Measurements from ENCODE around the gene NCL.
A peak's percentile ranks its signal among the peaks of the same experiment; 100 is the strongest.

NCL gene

GRCh38 chr2:231475965-231476364 is 11.7 kb upstream of the NCL start:
- Histone ChIP-seq H3K4me3 (no peak overlapping the region), H3K36me3 (ENCODE audit: insufficient read depth, low read length) (no peaks in the 10 kb centered on the region), H3K9me3 (ENCODE audit: low read depth, low read length) (no peaks in the 10 kb centered on the region), H3K9ac (ENCODE audit: insufficient read length) (no peak overlapping the region), H3K27ac (no peak overlapping the region)
- DNase-seq (ENCODE audit: low read depth, low spot score) = no peak
- TF ChIP-seq FOXP2 (optimal IDR thresholded peaks at IDR 0.05; ENCODE audit: control extremely low read depth, extremely low read length, insufficient read depth) (no peak), EZH2 (IDR thresholded peaks at IDR 0.05) (no peak), POLR2AphosphoS5 (IDR thresholded peaks at IDR 0.05; ENCODE audit: borderline replicate concordance, low read depth, low read length) (no peak)

GRCh38 chr2:231472816-231473215 is 8.5 kb upstream of the NCL start:
- no peak overlapping the region for H3K4me3 ChIP-seq
- H3K9ac ChIP-seq (ENCODE audit: insufficient read length) = no peak overlapping the region
- DNase-seq (ENCODE audit: low read depth, low spot score) = no peak
- H3K36me3 ChIP-seq (ENCODE audit: insufficient read depth, low read length) = no peaks in the 10 kb centered on the region
- H3K9me3 ChIP-seq (ENCODE audit: low read depth, low read length) = no peaks in the 10 kb centered on the region
- no peak overlapping the region for H3K27ac ChIP-seq
- TF ChIP-seq POLR2AphosphoS5 (IDR thresholded peaks at IDR 0.05; ENCODE audit: borderline replicate concordance, low read depth, low read length) = no peak
- no peak for TF ChIP-seq EZH2 (IDR thresholded peaks at IDR 0.05)

GRCh38 chr2:231470246-231470900 is 6.1 kb upstream of the NCL start:
- H3K4me3 ChIP-seq = no peak overlapping the region
- H3K27ac ChIP-seq = no peak overlapping the region
- H3K36me3 ChIP-seq (ENCODE audit: insufficient read depth, low read length) = no peaks in the 10 kb centered on the region
- no peak overlapping the region for H3K9ac ChIP-seq (ENCODE audit: insufficient read length)
- no peak for DNase-seq (ENCODE audit: low read depth, low spot score)
- TF ChIP-seq EZH2 (IDR thresholded peaks at IDR 0.05) (no peak), POLR2AphosphoS5 (IDR thresholded peaks at IDR 0.05; ENCODE audit: borderline replicate concordance, low read depth, low read length) (no peak), FOXP2 (optimal IDR thresholded peaks at IDR 0.05; ENCODE audit: control extremely low read depth, extremely low read length, insufficient read depth) (no peak)
- no peaks in the 10 kb centered on the region for H3K9me3 ChIP-seq (ENCODE audit: low read depth, low read length)

DNA sequence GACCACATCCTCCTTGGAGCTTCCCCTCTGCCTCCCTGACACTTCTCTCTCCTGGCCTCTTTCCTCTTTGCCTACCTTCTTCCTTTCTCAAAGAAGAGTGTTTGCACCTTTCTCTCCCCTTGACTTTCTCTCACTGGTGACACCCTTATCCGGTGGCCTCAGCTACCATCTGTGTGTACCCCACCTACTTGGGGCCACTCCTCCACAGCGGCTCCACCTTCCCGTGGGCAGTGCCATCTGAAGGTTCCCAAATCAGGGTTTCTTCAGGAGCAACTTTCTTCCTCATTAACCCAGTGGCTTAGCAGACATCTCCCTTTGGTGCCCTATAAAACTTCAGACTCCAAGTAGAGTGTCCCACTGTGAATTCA is 5.3 kb upstream of the NCL start:
- Histone ChIP-seq H3K4me3 (no peak overlapping the region), H3K36me3 (ENCODE audit: insufficient read depth, low read length) (no peaks in the 10 kb centered on the region), H3K9ac (ENCODE audit: insufficient read length) (no peak overlapping the region), H3K27ac (no peak overlapping the region), H3K9me3 (ENCODE audit: low read depth, low read length) (no peaks in the 10 kb centered on the region)
- TF ChIP-seq EZH2 (IDR thresholded peaks at IDR 0.05) = no peak
- no peak for TF ChIP-seq POLR2AphosphoS5 (IDR thresholded peaks at IDR 0.05; ENCODE audit: borderline replicate concordance, low read depth, low read length)
- TF ChIP-seq FOXP2 (optimal IDR thresholded peaks at IDR 0.05; ENCODE audit: control extremely low read depth, extremely low read length, insufficient read depth) = no peak
- no peak for DNase-seq (ENCODE audit: low read depth, low spot score)

DNA sequence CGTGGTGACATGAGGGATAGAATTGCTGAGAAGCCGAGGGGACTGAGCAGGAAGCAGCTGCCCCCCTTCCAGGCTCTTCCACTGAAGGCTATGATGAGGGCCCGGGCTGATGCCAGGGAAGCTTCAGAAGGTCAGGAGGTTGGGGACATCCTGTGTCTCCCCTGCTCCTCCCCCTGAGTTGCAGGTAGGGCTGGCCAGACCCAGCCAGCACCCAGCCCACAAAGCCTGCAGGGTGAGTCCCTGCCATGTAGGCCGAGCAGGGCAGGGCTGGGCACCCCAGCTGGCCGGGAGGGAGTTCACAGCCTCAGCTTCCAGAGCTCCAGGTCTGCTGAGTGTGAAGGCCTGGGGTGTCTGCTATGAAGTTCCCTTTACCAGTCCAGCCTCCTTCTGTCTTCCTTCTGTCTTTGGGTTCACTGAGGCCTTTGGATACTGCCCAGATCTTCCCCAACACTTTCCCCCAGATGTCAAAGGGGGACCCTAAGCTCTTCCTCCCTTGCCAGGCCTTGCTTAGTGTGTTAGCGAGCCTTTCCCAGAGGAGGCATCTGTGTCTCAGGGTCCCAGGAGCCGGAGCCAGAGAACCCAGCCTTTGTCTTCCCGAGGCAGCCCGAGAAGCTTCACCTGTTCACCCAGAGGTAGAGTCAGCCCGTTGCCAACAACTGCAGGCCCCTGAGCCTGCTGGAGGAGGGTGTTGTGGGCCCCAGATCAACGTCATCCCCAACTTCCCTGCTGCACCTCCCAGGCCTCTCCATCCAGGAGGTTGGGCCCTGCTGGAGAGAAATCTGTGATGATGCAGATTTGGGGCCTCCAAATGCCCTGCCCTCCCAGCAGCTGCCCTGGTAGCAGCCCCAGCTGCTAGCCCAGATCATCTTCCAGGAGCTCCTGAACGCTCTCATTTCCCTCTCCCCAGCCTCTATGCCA is 3.6 kb upstream of the NCL start:
- Histone ChIP-seq H3K27ac (no peak overlapping the region), H3K4me3 (no peak overlapping the region), H3K36me3 (ENCODE audit: insufficient read depth, low read length) (peaks cover 10% of the 10 kb centered on the region), H3K9me3 (ENCODE audit: low read depth, low read length) (no peaks in the 10 kb centered on the region), H3K9ac (ENCODE audit: insufficient read length) (no peak overlapping the region)
- no peak for DNase-seq (ENCODE audit: low read depth, low spot score)
- no peak for TF ChIP-seq FOXP2 (optimal IDR thresholded peaks at IDR 0.05; ENCODE audit: control extremely low read depth, extremely low read length, insufficient read depth)
- TF ChIP-seq POLR2AphosphoS5 (IDR thresholded peaks at IDR 0.05; ENCODE audit: borderline replicate concordance, low read depth, low read length) = no peak
- no peak for TF ChIP-seq EZH2 (IDR thresholded peaks at IDR 0.05)

GRCh38 chr2:231467016-231467545 is 2.8 kb upstream of the NCL start:
- H3K27ac ChIP-seq = peak overlapping the region; percentile 6; the same call in 1 of the 2 replicates
- peaks cover 18% of the 10 kb centered on the region for H3K36me3 ChIP-seq (ENCODE audit: insufficient read depth, low read length)
- TF ChIP-seq FOXP2 (optimal IDR thresholded peaks at IDR 0.05; ENCODE audit: control extremely low read depth, extremely low read length, insufficient read depth) (no peak), POLR2AphosphoS5 (IDR thresholded peaks at IDR 0.05; ENCODE audit: borderline replicate concordance, low read depth, low read length) (no peak), EZH2 (IDR thresholded peaks at IDR 0.05) (no peak)
- DNase-seq (ENCODE audit: low read depth, low spot score) = no peak
- no peak overlapping the region for H3K9ac ChIP-seq (ENCODE audit: insufficient read length)
- H3K4me3 ChIP-seq = no peak overlapping the region
- H3K9me3 ChIP-seq (ENCODE audit: low read depth, low read length) = no peaks in the 10 kb centered on the region

GRCh38 chr2:231464576-231465540 is 574 bp upstream of the NCL start:
- Histone ChIP-seq H3K9me3 (ENCODE audit: low read depth, low read length) (no peaks in the 10 kb centered on the region), H3K27ac (peak overlapping the region; percentile 90), H3K36me3 (ENCODE audit: insufficient read depth, low read length) (peaks cover 40% of the 10 kb centered on the region), H3K4me3 (peak overlapping the region; percentile 82), H3K9ac (ENCODE audit: insufficient read length) (peak overlapping the region; percentile 98)
- DNase-seq (ENCODE audit: low read depth, low spot score) = no peak
- TF ChIP-seq FOXP2 (optimal IDR thresholded peaks at IDR 0.05; ENCODE audit: control extremely low read depth, extremely low read length, insufficient read depth) (no peak), POLR2AphosphoS5 (IDR thresholded peaks at IDR 0.05; ENCODE audit: borderline replicate concordance, low read depth, low read length) (peak; percentile 71)
